ENCODE data around the gene DNAI2. TPM values are rescaled to one million over a fixed set of nuclear protein-coding genes. Genes with fewer than 3 reads are reported as not detected.

The DNAI2 gene
- total RNA-seq, 1 experiment from 2014 or later, result not detected

DNA sequence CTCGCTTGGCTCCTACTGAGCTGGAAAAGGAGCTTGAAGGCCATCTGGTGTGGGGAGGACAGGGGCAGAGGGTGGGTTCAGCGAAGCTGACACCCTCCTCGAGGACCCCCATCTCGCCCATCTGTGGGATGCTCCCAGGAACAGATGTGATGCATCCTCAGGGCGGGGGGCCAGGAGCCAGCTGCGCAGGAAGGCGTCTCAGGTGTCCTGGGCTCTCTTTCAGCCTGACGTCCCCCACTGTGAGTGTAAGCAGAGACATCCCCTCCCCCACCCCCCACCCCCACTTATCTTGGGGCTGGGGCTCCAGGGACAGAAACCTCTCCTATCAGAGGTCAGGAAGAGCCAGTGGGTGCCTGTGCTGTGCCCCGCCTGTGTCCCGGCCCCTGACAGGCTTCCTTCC is 68.2 kb downstream of the DNAI2 start:
- ChIA-PET CTCF (no interaction called here), POLR2A (ENCODE audit: unreplicated experiment) (no interaction called here)
- Histone ChIP-seq H2AFZ (ENCODE audit: low read length) (no peak overlapping the region), H3K4me3 (ENCODE audit: low read length) (no peak overlapping the region), H3K9me2 (replicated peaks; ENCODE audit: low read length) (no peaks in the 10 kb centered on the region), H3K9ac (ENCODE audit: low read length) (no peak overlapping the region), H3K4me2 (ENCODE audit: low read length) (no peak overlapping the region), H3K4me1 (ENCODE audit: insufficient read depth, low read length) (peaks cover 5% of the 10 kb centered on the region; the same call in 1 of the 2 replicates), H3F3A (ENCODE audit: low read length, unreplicated experiment) (no peaks in the 10 kb centered on the region), H3K27me3 (ENCODE audit: low read length) (peaks cover 34% of the 10 kb centered on the region), H4K20me1 (ENCODE audit: low read length) (no peaks in the 10 kb centered on the region), H3K79me2 (ENCODE audit: low read length) (no peaks in the 10 kb centered on the region), H3K36me3 (ENCODE audit: low read depth, low read length) (no peaks in the 10 kb centered on the region), H3K27ac (ENCODE audit: low read length) (no peak overlapping the region), H3K9me3 (ENCODE audit: low read length) (no peaks in the 10 kb centered on the region)
- BruUV-seq (replicated peaks), result no TSS peak
- intact Hi-C loops (cut with micrococcal nuclease), result no loop called here
- DNase-seq, result no peak
- ATAC-seq, result no peak
- TF ChIP-seq EZH2phosphoT487 (IDR thresholded peaks at IDR 0.05; ENCODE audit: borderline replicate concordance, low read length) (no peak), EZH2 (IDR thresholded peaks at IDR 0.05; ENCODE audit: low read length, unreplicated experiment) (no peak)
- TF ChIP-seq, protein P1, sequence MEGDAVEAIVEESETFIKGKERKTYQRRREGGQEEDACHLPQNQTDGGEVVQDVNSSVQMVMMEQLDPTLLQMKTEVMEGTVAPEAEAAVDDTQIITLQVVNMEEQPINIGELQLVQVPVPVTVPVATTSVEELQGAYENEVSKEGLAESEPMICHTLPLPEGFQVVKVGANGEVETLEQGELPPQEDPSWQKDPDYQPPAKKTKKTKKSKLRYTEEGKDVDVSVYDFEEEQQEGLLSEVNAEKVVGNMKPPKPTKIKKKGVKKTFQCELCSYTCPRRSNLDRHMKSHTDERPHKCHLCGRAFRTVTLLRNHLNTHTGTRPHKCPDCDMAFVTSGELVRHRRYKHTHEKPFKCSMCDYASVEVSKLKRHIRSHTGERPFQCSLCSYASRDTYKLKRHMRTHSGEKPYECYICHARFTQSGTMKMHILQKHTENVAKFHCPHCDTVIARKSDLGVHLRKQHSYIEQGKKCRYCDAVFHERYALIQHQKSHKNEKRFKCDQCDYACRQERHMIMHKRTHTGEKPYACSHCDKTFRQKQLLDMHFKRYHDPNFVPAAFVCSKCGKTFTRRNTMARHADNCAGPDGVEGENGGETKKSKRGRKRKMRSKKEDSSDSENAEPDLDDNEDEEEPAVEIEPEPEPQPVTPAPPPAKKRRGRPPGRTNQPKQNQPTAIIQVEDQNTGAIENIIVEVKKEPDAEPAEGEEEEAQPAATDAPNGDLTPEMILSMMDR (conservative IDR thresholded peaks at IDR 0.05; ENCODE audit: low read depth, low read length), result no peak

DNA sequence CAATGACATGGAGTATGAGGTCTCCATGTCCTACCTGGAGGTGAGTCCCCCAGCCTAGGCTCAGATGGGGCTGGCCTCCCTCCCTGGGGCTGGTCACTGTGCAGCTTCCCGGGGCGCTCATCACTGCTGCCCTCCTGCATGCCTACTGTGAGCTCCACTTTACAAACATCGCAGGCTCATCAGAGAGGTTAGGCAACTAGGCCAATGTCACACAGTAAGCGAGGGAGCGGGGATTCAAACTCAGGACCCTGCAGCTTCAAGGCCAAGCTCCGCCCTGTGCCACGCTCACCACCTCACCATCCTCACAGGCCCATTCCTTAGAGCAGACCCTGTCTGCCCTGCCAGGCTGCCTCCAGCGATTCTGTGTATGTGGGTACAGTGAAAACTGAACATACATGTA is 69.1 kb downstream of the DNAI2 start:
- ChIA-PET CTCF (no interaction called here), POLR2A (ENCODE audit: unreplicated experiment) (no interaction called here)
- H3F3A ChIP-seq (ENCODE audit: low read length, unreplicated experiment), result no peaks in the 10 kb centered on the region
- H4K20me1 ChIP-seq (ENCODE audit: low read length), result no peaks in the 10 kb centered on the region
- no peak overlapping the region for H3K4me2 ChIP-seq (ENCODE audit: low read length)
- no peaks in the 10 kb centered on the region for H3K79me2 ChIP-seq (ENCODE audit: low read length)
- peaks cover 5% of the 10 kb centered on the region; the same call in 1 of the 2 replicates for H3K4me1 ChIP-seq (ENCODE audit: insufficient read depth, low read length)
- no peaks in the 10 kb centered on the region for H3K9me3 ChIP-seq (ENCODE audit: low read length)
- H2AFZ ChIP-seq (ENCODE audit: low read length), result no peak overlapping the region
- H3K9me2 ChIP-seq (replicated peaks; ENCODE audit: low read length), result no peaks in the 10 kb centered on the region
- DNase-seq, result no peak
- BruUV-seq (replicated peaks), result no TSS peak
- no peak overlapping the region for H3K4me3 ChIP-seq (ENCODE audit: low read length)
- H3K27ac ChIP-seq (ENCODE audit: low read length), result no peak overlapping the region
- H3K9ac ChIP-seq (ENCODE audit: low read length), result no peak overlapping the region
- H3K27me3 ChIP-seq (ENCODE audit: low read length), result peaks cover 32% of the 10 kb centered on the region
- TF ChIP-seq, protein P1 (conservative IDR thresholded peaks at IDR 0.05; ENCODE audit: low read depth, low read length), result no peak
- no peak for TF ChIP-seq EZH2 (IDR thresholded peaks at IDR 0.05; ENCODE audit: low read length, unreplicated experiment)
- no peak for TF ChIP-seq EZH2phosphoT487 (IDR thresholded peaks at IDR 0.05; ENCODE audit: borderline replicate concordance, low read length)
- ATAC-seq, result no peak
- H3K36me3 ChIP-seq (ENCODE audit: low read depth, low read length), result no peaks in the 10 kb centered on the region
- intact Hi-C loops (cut with micrococcal nuclease), result no loop called here

DNA sequence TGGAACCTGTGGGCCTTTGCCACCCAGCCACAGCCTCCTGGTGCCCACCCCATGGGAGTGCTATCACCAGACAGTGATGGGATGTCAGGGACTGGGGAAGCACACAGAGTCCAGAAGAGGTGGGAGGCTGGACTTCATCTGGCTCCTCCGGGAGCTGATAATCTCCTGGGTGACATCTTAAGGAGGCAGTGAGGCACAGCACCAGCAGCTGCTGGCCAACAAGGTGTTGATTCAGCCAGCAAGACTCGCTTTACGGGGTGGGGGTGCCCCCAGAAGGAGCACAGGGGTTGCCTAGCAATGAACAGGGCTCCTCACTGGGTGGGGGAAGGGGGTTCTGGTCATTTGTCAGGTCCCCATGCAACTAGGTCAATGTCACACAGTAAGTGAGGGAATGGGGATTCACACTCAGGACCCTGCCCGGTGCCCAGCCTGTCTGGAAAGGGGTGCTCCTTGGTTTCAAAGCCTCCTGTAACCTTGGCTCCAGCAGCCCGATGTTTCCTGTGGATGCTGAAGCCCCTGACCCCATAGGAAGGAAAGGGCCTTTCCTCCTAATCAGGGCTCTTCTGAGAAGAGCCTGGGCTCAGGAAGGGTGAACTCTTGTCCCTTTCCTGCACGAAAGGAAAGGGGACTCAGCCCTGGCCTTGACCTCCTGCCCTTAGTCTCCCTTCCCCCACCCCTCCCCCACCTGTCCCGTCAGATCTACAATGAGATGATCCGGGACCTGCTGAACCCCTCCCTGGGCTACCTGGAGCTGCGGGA is 69.7 kb downstream of the DNAI2 start:
- TF ChIP-seq, protein P1 (conservative IDR thresholded peaks at IDR 0.05; ENCODE audit: low read depth, low read length), result no peak
- TF ChIP-seq EZH2phosphoT487 (IDR thresholded peaks at IDR 0.05; ENCODE audit: borderline replicate concordance, low read length), result no peak
- no peak for TF ChIP-seq EZH2 (IDR thresholded peaks at IDR 0.05; ENCODE audit: low read length, unreplicated experiment)

More for the DNA sequence above, 69.7 kb downstream of the DNAI2 start:
- no peak overlapping the region for H3K9ac ChIP-seq (ENCODE audit: low read length)
- no TSS peak for BruUV-seq (replicated peaks)
- no peaks in the 10 kb centered on the region for H3K79me2 ChIP-seq (ENCODE audit: low read length)
- ATAC-seq (no peak), DNase-seq (no peak)
- ChIA-PET POLR2A (ENCODE audit: unreplicated experiment) (no interaction called here), CTCF (no interaction called here)
- peaks cover 5% of the 10 kb centered on the region; the same call in 1 of the 2 replicates for H3K4me1 ChIP-seq (ENCODE audit: insufficient read depth, low read length)
- H3K4me3 ChIP-seq (ENCODE audit: low read length), result no peak overlapping the region
- no peaks in the 10 kb centered on the region for H4K20me1 ChIP-seq (ENCODE audit: low read length)
- H3F3A ChIP-seq (ENCODE audit: low read length, unreplicated experiment), result no peaks in the 10 kb centered on the region
- peaks cover 32% of the 10 kb centered on the region for H3K27me3 ChIP-seq (ENCODE audit: low read length)
- no peaks in the 10 kb centered on the region for H3K9me2 ChIP-seq (replicated peaks; ENCODE audit: low read length)
- H3K4me2 ChIP-seq (ENCODE audit: low read length), result no peak overlapping the region
- H3K36me3 ChIP-seq (ENCODE audit: low read depth, low read length), result no peaks in the 10 kb centered on the region
- no peak overlapping the region for H2AFZ ChIP-seq (ENCODE audit: low read length)
- H3K9me3 ChIP-seq (ENCODE audit: low read length), result no peaks in the 10 kb centered on the region
- intact Hi-C loops (cut with micrococcal nuclease), result no loop called here
- H3K27ac ChIP-seq (ENCODE audit: low read length), result no peak overlapping the region
